CD4-positive, alpha-beta T cell treated with Interferon alpha-2 for 1 hour (primary cell): ENCODE data around the gene STXBP3.

Experiments
- DNase-seq, 2 donors: peaks; one replicate each; pipeline ENCODE4 v3.0.0-alpha.2; 2020 to 2022

Gene STXBP3

DNA sequence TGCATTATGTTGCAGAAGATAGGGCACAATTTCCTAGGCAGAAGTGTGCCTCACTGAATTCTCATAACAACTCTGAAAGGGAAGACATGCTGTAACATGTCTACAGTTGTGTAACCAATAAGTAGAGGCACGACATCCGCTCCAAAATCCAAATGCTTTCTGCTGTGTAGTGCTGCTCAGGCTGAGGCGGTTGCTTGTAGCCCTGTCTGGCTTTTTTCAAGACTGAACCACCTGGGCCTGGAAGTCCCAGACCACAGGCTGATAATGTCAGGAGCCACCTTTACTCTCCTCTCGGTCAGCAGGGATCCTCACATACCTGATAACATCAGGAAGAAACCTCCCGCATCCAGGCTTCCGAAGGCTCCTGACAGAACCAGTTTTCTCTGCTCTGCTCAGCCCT is 99.5 kb downstream of the STXBP3 start:
- DNase-seq: no peak

DNA sequence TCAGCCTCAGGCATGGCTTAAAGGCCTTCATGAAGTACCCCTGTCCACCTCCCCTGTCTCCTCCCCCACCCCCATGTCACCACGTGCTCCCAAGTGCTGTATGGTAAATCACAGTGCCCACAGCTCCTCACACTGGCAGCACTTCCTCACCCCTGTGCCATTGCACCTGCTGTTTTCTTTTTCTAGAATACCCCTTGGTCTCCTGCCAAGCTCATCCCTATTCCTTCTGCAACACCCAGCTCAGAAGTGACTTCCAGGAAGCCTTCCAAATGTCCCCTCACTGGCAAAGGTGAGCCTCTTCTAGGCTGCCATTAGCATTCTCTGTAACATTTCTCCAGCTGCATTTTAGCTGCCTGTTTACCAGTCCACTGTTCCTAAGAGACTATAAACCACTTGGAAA is 101.0 kb downstream of the STXBP3 start:
- no peak for DNase-seq

DNA sequence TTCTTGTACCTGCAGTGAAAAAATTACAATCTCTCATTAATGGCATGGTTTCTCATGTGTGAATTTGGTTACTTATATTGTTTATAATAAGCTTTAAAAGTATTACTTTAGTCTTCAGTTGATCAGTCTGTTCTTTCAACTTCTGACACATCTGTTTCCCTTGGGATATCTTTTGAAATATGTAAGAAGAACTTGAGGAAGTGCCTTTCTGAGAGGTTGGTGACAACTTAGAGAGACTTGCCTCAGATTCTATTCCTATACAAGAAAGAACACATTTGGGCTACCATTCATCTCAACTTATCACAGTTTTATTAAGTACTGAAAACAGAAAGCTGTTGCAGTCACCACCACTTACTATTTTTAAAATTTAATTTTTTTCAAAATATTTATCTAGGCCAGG is 102.3 kb downstream of the STXBP3 start:
- DNase-seq: no peak

DNA sequence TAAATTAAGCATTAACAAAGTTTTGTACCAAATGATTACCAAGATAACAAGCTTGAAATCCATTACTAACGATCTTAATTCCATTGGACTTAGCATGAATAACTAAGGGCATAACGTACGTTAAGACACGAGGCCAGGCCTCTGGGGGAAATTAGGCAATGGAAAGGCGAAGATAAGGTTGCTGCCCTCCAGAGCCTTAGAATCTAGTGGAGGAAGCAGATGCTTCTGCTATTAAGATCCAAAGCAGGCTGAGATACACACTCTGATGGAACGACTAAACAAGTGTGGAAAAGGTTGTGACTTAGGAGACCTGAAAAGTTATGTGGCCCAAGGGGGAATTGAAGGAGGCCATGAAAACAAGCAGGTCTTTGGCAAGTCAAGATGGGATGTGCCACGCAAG is 104.5 kb downstream of the STXBP3 start:
- no peak for DNase-seq

DNA sequence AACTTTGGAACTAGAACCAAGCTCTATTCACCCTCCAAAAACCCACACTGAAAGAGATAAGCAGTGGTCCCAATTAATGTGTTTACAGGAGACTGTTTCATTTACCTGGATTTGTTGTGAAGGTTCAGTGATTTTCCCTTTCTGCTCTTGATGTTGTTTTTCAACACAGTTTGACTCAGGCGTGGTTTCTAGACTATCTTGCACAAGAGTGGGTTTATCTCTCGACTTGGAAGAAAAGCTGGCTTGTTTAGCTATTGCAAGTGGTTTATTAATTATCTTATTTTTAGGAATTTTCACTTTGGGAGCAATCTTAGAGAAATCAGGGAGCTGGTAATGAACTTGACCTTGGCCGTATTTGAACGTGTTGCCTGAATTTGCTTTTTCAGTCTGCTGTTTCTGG is 105.1 kb downstream of the STXBP3 start:
- DNase-seq: no peak

DNA sequence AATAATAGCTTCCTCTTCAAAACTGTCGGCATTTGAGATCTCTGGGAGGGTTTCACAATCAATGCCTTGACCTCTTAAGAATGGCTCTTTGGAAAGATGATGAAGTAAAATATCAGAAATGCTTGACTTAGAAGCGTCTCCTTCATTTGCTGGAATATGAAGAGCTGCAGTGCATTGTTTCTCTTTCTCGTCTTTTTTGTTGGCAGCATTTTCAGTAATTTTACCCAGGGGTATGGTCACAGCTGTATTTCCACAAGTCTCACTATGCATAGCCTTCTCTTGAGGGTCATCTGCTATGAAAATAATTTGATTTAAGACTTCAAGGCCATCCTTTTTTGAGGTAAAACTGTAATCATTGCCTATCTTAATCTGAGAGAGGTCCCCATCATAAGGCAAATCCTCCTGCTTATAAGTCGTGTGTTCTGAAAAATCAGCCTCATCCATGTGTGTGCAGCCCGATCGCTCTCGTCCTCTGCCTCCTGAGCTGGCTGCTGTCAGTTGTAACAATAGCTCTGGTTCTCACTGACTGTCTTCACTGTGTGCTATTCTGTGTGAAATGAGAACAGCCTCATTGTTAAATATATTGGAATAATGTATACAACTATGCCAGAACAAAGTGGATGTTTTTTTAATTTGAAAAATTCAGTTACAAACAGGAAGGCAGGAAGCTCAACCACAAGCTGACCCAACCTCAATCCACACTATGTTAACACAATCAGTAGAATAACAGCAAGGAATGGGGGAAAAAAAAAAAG is 105.9 kb downstream of the STXBP3 start:
- DNase-seq: no peak

DNA sequence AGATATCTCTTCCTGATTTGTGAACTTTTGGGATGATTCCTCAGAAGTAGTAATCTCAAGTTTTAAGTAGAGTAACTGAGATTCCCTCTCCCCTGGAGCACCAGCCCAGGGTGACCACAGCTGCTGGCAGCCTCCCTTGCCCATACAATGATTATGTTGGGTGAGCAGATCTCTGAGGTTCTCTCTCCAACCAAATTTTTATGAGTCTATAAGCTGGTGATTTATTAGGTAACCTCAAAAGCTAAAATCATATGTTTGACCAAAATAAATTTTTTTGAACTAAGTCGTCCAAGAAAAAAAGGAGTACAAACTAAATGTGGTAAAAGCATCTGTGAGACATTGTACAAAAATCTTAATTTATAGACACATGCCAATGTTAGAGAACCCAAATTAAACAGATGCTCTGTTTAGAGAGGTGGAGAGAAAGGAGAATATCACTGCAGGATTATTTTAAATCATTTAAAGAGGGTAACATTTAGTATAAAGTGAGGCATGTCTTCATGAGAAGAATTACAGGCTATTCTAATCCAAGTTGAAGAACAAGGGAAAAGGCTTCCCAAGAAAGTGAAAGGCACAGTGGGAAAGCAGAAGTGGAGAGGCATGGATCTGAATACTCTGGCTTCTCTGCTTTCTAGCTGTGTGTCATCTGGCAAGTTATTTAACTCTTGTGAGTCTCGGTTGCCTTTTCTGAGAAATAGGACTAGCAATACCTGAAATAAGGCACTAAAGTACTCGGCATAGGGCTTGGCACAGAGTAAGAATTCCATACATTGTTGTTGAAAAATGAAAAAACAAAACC is 107.9 kb downstream of the STXBP3 start:
- DNase-seq: no peak

DNA sequence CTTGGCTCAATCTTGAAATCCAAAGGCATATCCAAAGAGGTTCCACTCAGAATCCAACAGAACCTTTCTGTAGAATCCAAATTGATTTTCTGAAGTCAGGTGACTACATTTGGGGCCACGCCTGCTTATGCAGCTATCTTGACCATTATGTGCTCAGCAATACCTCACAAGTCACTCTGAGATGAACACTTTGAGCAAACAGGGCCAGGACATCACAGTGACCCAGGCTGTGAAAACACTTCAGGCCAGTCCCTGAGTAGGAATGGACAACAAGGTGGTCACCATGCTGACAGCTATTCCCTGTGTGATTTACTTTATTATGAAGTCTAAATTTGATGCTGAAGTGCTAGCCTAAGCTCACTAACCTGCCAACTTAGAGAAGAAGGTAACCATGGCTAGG is 110.5 kb downstream of the STXBP3 start, which contains the start of gene AKNAD1:
Gene AKNAD1 (minus strand): TSS at position 101 of the 400 bp plus-strand sequence. CDS start 4,430 bp downstream, outside the sequence.
- DNase-seq: no peak

DNA sequence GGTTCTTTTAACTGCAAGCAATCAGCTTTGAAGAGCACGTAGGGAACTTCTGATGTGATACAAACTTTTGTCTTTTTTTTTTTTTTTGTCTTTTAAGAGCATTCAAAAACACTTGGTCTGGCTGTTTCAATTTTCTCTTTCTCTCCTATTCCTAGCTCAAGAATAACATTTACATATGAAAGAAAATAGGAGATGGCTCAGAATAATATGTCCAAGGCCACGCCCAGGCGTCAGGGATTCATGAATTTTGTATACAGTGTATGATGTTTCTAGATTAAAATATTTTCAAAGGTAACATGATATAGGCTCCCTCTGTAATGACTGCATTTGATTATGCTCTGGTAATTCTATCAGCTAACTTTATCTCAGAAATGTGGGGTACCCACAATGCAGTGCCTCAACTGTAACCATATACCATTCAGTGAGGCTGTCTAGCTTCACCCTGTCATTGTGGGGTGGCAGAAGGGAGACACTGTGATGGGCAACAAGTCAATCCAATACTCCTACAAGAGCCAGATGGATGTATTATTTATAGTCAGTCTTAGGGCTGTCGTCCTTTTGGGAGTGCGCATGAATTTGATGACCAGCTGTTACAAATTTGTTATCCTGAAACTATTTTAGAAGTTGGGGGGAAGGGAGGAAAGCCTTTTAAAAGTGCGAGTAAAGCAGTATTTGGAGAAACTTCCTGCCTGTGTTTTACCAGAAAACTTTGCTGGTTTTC is 111.9 kb downstream of the STXBP3 start:
- DNase-seq: no peak
